ENCODE results near the gene MAST2.
"Not testable (repeated sequence)": the region's sequence is repeated elsewhere in the genome, so short reads cannot be mapped to it uniquely, and the experiment has no call there.

MAST2 gene

DNA sequence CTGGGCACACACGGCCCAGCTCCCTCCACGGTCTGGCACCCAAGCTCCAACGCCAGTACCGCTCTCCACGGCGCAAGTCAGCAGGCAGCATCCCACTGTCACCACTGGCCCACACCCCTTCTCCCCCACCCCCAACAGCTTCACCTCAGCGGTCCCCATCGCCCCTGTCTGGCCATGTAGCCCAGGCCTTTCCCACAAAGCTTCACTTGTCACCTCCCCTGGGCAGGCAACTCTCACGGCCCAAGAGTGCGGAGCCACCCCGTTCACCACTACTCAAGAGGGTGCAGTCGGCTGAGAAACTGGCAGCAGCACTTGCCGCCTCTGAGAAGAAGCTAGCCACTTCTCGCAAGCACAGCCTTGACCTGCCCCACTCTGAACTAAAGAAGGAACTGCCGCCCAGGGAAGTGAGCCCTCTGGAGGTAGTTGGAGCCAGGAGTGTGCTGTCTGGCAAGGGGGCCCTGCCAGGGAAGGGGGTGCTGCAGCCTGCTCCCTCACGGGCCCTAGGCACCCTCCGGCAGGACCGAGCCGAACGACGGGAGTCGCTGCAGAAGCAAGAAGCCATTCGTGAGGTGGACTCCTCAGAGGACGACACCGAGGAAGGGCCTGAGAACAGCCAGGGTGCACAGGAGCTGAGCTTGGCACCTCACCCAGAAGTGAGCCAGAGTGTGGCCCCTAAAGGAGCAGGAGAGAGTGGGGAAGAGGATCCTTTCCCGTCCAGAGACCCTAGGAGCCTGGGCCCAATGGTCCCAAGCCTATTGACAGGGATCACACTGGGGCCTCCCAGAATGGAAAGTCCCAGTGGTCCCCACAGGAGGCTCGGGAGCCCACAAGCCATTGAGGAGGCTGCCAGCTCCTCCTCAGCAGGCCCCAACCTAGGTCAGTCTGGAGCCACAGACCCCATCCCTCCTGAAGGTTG lies 231.4 kb downstream of the MAST2 start:
- DNase-seq = no peak

DNA sequence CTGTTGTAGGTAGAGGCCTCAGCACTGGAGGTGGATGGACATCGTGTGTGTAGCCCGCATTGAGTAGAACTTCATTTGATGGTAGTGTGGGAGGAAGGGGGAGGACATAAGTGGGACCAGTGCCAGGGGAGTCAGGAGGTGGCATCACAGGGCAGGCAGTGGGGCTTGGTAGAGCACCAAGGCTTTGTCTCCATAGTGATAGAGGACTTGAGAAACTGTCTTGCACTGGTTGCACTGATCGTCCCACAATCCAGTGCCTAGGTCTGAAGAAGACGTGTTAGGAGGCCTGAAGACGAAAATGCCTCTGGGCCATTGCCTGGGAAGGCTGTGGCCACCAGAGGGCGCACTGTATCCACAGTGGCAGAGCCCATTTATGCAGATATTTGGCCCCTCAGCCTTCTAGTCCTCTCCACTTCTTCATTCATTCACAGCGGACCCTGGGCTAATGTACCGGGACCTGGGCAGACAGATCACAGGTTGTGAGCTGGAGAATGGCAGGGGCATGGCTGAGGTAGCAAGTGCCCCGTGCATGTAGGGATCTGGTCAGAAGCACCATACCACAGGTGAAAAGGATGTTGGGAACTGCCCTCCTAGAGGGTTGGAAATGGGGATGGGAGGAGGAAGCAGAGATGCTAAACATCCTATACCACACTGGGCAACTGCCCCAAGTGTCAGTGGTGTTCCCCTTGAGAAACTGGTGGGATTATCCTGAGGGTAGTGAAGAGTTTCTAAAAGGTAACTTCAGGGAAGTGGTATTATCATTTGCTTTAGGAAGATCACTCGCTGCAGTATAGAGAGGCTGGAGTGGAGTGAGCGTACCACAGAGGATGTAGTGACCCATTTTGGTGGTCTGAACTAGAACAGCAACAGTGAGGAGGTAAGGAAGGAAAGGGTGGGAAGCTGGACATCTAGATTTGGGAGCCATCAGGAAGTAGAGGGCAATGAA lies 233.8 kb downstream of the MAST2 start:
- peak; percentile 86 for DNase-seq

DNA sequence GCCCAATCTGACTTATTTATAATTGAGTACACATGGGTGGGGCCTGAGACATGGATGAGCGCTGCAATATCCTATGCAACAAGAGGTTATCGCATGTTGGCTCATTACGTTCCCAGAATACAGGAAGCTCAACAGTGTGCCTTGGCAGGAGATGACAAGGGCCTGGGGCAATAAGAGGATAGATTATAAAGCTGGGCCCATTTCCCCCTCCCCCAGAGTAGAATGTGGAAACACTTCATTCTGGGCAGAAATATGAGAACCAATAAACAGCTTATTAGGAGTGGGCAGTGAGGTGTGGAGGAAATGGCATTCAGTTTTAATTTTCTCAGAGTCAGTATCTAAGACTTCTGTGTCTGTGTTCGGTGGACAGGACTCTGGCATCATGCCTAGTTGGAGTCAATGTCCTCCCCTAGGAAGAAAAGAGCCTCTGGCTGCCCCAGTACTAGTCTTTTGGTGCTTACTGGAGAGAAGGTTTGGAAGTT lies 236.2 kb downstream of the MAST2 start:
- DNase-seq = no peak

GRCh38 chr1:46041551-46041950 lies 238.1 kb downstream of the MAST2 start:
- no peak for DNase-seq

DNA sequence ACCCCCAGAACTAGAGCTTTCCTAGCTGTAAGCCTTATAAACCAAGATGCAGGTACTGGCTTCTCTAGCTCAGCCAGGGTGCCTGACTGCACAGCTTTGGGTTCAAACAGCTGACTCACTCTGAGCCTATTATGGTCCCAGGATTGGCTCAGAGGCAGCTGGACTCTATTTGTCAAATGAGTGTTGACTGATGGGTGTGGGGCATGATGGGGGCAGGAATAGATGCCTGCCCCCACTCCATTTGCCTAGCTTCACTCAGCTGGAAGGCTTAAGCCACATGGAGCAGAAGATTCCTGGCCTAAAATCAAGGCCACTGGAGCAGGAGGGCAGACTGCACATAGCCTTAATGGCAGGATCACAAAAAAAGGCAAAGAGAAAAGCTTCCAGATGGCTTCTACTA lies 238.6 kb downstream of the MAST2 start:
- DNase-seq = no peak

GRCh38 chr1:46043458-46044017 lies 240.1 kb downstream of the MAST2 start:
- no peak for DNase-seq

- DNase-seq = no peak
Observed at GRCh38 chr1:46044116-46044515, 240.7 kb downstream of the MAST2 start.

- DNase-seq = no peak
Observed at GRCh38 chr1:46053734-46054133, 250.3 kb downstream of the MAST2 start.

DNA sequence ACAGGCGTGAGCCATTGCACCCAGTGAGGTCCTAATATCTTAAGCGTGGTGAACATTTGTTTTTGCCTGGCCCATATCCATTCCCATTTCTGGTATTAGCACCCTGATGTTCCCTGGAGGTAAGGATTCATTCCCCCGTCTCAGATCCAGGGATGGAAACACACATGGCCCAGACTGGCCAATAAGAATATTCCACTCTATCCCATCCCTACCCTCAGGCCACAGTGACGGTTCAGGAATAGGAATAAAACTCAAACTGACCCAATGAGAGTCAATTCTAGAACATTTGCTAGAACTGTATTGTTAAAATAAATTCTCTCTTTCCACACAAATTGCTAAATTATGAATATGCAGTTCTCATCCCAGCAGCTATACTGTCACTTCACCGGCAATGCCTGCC lies 252.9 kb downstream of the MAST2 start:
- no peak for DNase-seq

DNA sequence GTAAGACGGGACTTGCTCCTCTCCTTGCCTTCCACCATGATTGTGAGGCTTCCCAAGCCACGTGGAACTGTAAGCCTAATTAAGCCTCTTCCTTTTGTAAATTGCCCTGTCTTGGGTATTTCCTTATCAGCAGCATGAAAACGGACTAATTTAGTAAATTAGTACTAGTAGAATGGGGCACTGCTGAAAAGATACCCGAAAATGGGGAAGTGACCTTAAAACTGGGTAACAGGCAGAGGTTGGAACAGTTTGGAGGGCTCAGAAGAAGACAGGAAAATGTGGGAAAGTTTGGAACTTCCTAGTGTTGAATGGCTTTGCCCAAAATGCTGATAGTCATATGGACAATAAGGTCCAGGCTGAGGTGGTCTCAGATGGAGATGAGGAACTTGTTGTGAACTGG lies 253.8 kb downstream of the MAST2 start:
- DNase-seq = not testable (repeated sequence)

GRCh38 chr1:46057781-46058180 lies 254.4 kb downstream of the MAST2 start:
- no peak for DNase-seq

- no peak for DNase-seq
Observed at GRCh38 chr1:46058936-46059335, 255.5 kb downstream of the MAST2 start.

- DNase-seq = no peak
Observed at GRCh38 chr1:46061146-46061545, 257.7 kb downstream of the MAST2 start.

DNA sequence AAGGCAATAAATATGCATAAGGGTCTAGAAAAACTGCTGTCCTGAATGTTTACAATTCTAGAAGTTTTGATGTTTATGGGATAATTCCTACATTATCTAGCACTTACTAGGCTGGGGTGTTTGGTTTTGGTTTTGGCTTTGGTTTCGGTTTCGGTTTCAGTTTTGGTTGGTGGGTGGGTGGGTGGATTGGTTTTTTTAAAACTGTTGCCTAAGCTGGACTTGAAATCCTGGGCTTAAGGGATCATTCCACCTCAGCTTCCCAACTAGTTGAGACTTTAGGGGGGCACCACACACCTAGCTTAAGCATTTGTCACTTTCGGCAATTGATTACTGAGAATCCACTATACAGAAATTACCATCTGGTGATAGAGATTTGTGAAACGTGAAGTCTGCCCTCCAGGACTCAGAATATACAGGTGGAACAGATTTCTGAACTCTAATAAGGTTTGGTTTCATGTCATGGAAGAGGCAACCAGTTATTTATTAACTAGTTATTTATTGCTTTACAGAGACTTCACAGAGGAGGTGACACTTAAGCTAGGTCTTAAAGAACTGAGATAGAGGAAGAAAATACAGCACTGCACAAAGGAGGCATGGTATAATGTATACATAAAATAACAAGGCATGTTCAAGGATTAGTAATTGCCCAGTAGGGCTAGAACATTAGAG lies 259.4 kb downstream of the MAST2 start:
- peak; percentile 61 for DNase-seq

DNA sequence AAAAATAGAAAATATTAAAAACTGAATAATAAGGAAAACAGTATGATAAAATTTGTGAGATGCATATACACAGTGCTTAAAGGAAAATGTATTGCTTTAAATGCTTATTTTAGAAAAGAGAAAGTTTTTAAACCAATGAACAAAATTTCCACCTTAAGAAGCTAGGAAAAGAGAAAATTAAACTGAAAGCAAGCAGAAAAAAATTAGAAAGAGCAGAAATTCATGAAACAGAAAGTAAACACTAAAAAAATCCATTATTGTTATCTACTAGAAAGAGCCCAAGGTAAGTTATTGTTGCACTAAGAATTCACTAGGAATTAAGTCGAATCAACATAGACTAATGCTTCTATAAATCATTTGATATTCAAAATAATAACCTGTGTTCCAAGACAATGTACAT lies 261.3 kb downstream of the MAST2 start:
- DNase-seq = no peak

- no peak for DNase-seq
Observed at GRCh38 chr1:46065405-46065804, 262.0 kb downstream of the MAST2 start.

DNA sequence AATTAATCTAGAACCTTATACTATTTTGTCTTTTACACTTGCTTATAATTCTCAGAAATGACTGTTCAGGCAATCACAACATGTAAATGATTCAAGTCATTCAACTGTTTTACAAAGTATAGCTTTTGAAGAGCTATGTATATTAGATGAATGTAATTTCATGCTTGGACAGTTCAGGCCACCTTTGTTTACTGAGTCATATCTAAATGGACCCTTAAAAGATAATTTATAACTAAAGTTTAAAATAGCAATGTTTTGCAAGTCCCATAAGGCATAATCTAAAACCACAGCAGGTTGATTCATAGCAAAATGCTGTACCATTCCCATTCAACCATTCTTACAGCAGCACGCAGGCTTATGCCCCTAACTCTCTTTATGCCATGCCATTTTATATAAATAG lies 264.2 kb downstream of the MAST2 start:
- DNase-seq = no peak

- no peak for DNase-seq
Observed at GRCh38 chr1:46068525-46068924, 265.1 kb downstream of the MAST2 start.

DNA sequence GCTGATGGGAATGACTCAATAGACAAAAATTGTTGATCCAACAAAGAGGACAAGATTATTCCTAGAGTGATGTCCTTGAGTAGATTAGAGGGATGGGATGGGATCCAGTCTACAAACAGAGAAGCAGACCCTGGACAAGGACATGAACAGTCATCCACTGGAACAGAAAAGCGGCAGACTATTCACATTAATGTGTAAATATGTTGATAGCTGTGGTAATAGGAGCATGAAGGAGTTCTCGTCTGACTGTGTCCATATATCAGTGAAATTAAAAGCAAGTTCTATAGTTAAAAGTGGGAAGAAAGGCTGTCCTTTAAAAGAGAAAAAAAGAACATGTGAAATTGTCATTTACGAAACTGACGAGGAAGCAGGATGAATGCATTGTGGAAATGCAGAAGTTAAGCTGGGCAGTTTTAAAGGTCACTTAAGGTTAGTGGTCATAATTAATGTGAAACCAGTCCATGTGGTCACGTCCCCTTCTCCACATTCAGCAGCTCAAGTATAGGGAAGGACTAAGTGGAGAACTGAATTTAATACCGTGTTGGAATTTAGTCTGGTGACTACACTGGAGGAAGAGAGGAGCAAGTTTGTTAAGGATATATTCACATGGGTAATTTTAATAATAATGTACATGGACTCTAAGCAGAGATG lies 266.9 kb downstream of the MAST2 start:
- no peak for DNase-seq

GRCh38 chr1:46072975-46073374 lies 269.6 kb downstream of the MAST2 start:
- DNase-seq = no peak

DNA sequence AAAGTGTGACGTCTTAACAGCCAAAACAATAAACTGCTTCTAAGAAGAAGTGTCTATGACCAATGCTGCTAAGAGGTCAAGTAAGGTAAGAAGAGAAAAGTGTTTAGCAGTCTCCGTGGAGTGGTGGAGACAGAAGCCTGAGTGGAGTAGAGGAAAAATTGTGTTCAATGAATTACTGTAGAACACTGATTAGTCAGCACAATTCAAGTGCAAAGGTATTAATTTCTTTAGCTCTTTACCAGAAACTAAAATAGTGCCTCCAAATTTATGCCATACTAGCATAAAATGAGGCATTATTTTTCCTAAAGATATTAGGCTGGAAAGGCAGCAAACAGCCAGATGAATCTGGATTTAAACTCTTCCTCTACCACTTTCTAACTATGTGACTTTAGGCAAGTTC lies 272.9 kb downstream of the MAST2 start:
- DNase-seq = no peak

GRCh38 chr1:46077644-46078043 lies 274.2 kb downstream of the MAST2 start:
- DNase-seq = no peak

Measured in activated CD4-positive, alpha-beta T cell treated with anti-CD3 and anti-CD28 coated beads, Interleukin-2, Interleukin-6, amounts not matched to agents 100 ng/mL and 50 ng/mL, durations not matched to agents 16 hours and 8 hours (primary cell).